WTC11 (cell line): ENCODE data around the gene BRD1.

ENCODE experiments used
- ESRRA ChIP-seq: sonication (generic); formaldehyde crosslinking; IDR thresholded peaks from 2 replicates; pipeline ENCODE4 v1.8.1; 2022; ENCODE audit warnings: mild to moderate bottlenecking, missing genetic modification reagents, borderline replicate concordance
- ETV6 ChIP-seq: sonication (generic); formaldehyde crosslinking; IDR thresholded peaks from 2 replicates; pipeline ENCODE4 v1.8.1; 2022; ENCODE audit warnings: mild to moderate bottlenecking, missing genetic modification reagents
- FOXK1 ChIP-seq: sonication (generic); formaldehyde crosslinking; IDR thresholded peaks from 2 replicates; pipeline ENCODE4 v1.8.0; 2022; ENCODE audit warnings: mild to moderate bottlenecking, moderate library complexity, missing genetic modification reagents
- MXD4 ChIP-seq: fragments of 250-450 bp; sonication (Bioruptor Pico); IDR thresholded peaks from 2 replicates; pipeline ENCODE4 v1.8.0; 2021; ENCODE audit warnings: mild to moderate bottlenecking, moderate library complexity, borderline replicate concordance
- RELA ChIP-seq: sonication (generic); formaldehyde crosslinking; IDR thresholded peaks from 2 replicates; pipeline ENCODE4 v1.8.1; 2022; ENCODE audit warnings: missing genetic modification reagents, mild to moderate bottlenecking, borderline replicate concordance
- SP1 ChIP-seq: sonication (generic); formaldehyde crosslinking; conservative IDR thresholded peaks from 2 replicates; pipeline ENCODE4 v1.8.1; 2022; ENCODE audit warnings: missing genetic modification reagents
- ZNF232 ChIP-seq: sonication (generic); formaldehyde crosslinking; IDR thresholded peaks from 2 replicates; pipeline ENCODE4 v1.8.0; 2022; ENCODE audit warnings: mild to moderate bottlenecking, missing genetic modification reagents
- ZNF416 ChIP-seq: fragments of 250-450 bp; sonication (Bioruptor Pico); IDR thresholded peaks from 2 replicates; pipeline ENCODE4 v1.9.0; 2021; ENCODE audit warnings: mild to moderate bottlenecking, inconsistent platforms
- TF ChIP-seq, protein P1 (sequence below): fragments of 200-600 bp; IDR thresholded peaks from 2 replicates; pipeline ENCODE4 v1.8.0; 2022; ENCODE audit warnings: antibody characterized with exemption
- TF ChIP-seq, protein P2 (sequence below): sonication (generic); formaldehyde crosslinking; conservative IDR thresholded peaks from 2 replicates; pipeline ENCODE4 v1.8.1; 2023; ENCODE audit warnings: mild to moderate bottlenecking, low read depth, missing genetic modification reagents, moderate library complexity

DNA sequence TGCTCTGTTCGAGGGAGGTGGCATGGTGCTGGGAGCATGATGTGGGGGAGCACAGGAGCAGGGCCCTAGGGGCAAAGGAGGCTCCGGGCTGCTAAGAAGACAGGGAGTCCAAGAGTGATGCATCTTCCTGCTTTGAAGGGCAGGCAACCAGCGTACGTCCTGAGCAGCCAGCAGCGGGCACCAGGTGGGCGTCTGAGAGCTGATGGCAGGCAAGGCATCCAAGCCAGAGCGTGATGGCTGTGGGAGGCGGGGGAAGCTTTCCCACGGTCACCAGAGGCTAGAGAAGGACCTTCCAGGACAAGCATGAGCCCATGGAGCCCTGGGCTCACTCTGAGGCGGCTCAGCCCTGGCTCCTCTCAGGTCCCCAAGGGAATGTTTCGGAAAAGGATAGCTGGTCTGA, 32.2 kb downstream of the BRD1 start:
- TF ChIP-seq, protein P1, sequence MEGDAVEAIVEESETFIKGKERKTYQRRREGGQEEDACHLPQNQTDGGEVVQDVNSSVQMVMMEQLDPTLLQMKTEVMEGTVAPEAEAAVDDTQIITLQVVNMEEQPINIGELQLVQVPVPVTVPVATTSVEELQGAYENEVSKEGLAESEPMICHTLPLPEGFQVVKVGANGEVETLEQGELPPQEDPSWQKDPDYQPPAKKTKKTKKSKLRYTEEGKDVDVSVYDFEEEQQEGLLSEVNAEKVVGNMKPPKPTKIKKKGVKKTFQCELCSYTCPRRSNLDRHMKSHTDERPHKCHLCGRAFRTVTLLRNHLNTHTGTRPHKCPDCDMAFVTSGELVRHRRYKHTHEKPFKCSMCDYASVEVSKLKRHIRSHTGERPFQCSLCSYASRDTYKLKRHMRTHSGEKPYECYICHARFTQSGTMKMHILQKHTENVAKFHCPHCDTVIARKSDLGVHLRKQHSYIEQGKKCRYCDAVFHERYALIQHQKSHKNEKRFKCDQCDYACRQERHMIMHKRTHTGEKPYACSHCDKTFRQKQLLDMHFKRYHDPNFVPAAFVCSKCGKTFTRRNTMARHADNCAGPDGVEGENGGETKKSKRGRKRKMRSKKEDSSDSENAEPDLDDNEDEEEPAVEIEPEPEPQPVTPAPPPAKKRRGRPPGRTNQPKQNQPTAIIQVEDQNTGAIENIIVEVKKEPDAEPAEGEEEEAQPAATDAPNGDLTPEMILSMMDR = no peak
- TF ChIP-seq ESRRA (CRISPR knock-in tag) (no peak), FOXK1 (CRISPR knock-in tag) (no peak), ZNF232 (no peak), RELA (CRISPR knock-in tag) (no peak), ZNF416 (CRISPR knock-in tag) (no peak), SP1 (no peak), MXD4 (CRISPR knock-in tag) (no peak), ETV6 (CRISPR knock-in tag) (no peak)
- TF ChIP-seq, protein P2, sequence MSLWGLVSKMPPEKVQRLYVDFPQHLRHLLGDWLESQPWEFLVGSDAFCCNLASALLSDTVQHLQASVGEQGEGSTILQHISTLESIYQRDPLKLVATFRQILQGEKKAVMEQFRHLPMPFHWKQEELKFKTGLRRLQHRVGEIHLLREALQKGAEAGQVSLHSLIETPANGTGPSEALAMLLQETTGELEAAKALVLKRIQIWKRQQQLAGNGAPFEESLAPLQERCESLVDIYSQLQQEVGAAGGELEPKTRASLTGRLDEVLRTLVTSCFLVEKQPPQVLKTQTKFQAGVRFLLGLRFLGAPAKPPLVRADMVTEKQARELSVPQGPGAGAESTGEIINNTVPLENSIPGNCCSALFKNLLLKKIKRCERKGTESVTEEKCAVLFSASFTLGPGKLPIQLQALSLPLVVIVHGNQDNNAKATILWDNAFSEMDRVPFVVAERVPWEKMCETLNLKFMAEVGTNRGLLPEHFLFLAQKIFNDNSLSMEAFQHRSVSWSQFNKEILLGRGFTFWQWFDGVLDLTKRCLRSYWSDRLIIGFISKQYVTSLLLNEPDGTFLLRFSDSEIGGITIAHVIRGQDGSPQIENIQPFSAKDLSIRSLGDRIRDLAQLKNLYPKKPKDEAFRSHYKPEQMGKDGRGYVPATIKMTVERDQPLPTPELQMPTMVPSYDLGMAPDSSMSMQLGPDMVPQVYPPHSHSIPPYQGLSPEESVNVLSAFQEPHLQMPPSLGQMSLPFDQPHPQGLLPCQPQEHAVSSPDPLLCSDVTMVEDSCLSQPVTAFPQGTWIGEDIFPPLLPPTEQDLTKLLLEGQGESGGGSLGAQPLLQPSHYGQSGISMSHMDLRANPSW = no peak
